HepG2 (cell line): ENCODE measurements around the gene ADAMTSL3. TPM values are rescaled to one million over a fixed set of nuclear protein-coding genes. Genes with fewer than 3 reads are reported as not detected.

Experiments used
- ELK4 ChIP-seq: sonication (generic); formaldehyde crosslinking; IDR thresholded peaks from 2 replicates; pipeline ENCODE4 v1.9.0; 2021; ENCODE audit warnings: missing genetic modification reagents, borderline replicate concordance
- HOXA7 ChIP-seq: sonication (generic); formaldehyde crosslinking; IDR thresholded peaks from 2 replicates; pipeline ENCODE4 v1.8.1; 2022; ENCODE audit warnings: mild to moderate bottlenecking, missing genetic modification reagents, moderate library complexity
- MTF1 ChIP-seq: sonication (generic); formaldehyde crosslinking; IDR thresholded peaks from 2 replicates; pipeline ENCODE4 v1.5.0; 2020; ENCODE audit warnings: missing genetic modification reagents
- PBX3 ChIP-seq: sonication (generic); formaldehyde crosslinking; IDR thresholded peaks from 2 replicates; pipeline ENCODE4 v1.8.1; 2023; ENCODE audit warnings: missing genetic modification reagents, inconsistent platforms, borderline replicate concordance
- RNF2 ChIP-seq: fragments of 450-650 bp; conservative IDR thresholded peaks from 2 replicates; pipeline ENCODE4 v1.6.1; 2016; ENCODE audit warnings: low read depth
- SAFB2 ChIP-seq: sonication (generic); formaldehyde crosslinking; IDR thresholded peaks from 2 replicates; pipeline ENCODE4 v1.5.1; 2020; ENCODE audit warnings: missing genetic modification reagents, low read depth, mild to moderate bottlenecking, borderline replicate concordance
- SNAPC4 ChIP-seq: sonication (generic); formaldehyde crosslinking; IDR thresholded peaks from 2 replicates; pipeline ENCODE4 v1.4.0; 2020; ENCODE audit warnings: mild to moderate bottlenecking, missing genetic modification reagents
- SRSF9 ChIP-seq: fragments of 200-400 bp; formaldehyde crosslinking; IDR thresholded peaks from 2 replicates; pipeline ENCODE4 v1.6.1; 2018; ENCODE audit warnings: borderline replicate concordance, mild to moderate bottlenecking, low read depth, low read length; ENCODE audit not compliant: insufficient read depth, poor library complexity, severe bottlenecking
- TBX3 ChIP-seq: fragments of 450-650 bp; IDR thresholded peaks from 2 replicates; pipeline ENCODE4 v1.6.1; 2017; ENCODE audit warnings: antibody characterized with exemption, mild to moderate bottlenecking, inconsistent platforms, borderline replicate concordance
- ZBTB20 ChIP-seq: sonication (generic); formaldehyde crosslinking; IDR thresholded peaks from 2 replicates; pipeline ENCODE4 v1.8.1; 2023; ENCODE audit warnings: missing genetic modification reagents, low read depth, mild to moderate bottlenecking, borderline replicate concordance
- ZNF790 ChIP-seq: sonication (generic); formaldehyde crosslinking; IDR thresholded peaks from 2 replicates; pipeline ENCODE4 v1.8.0; 2022; ENCODE audit warnings: missing genetic modification reagents, mild to moderate bottlenecking, borderline replicate concordance
- ZSCAN12 ChIP-seq: sonication (generic); formaldehyde crosslinking; IDR thresholded peaks from 2 replicates; pipeline ENCODE4 v1.9.0; 2021; ENCODE audit warnings: mild to moderate bottlenecking, missing genetic modification reagents
- ZSCAN30 ChIP-seq: sonication (generic); formaldehyde crosslinking; IDR thresholded peaks from 2 replicates; pipeline ENCODE4 v1.5.0; 2020; ENCODE audit warnings: mild to moderate bottlenecking, missing genetic modification reagents
- polyA plus RNA-seq, 8 experiments: library from polyadenylated mRNA; depleted of rRNA in 3 of 8; stranded (reverse) in 7 of 8; unstranded in 1 of 8; fragments of >200 nt; fragmentation: Illumina TruSeq in 4 of 8; extraction: Trizol in 4 of 8; gene quantifications; 2 replicates each; pipeline versions ENCODE4 v1.2.1 to v1.2.3, GENCODE V29; 2011 to 2016; ENCODE audit warnings: low read depth in 4 of 8, missing spikeins in 1 of 8, mixed read lengths in 1 of 8; ENCODE audit not compliant: insufficient read depth in 1 of 8
- total RNA-seq, 5 experiments: library from RNA; depleted of rRNA; stranded (reverse); fragments of >200 nt; fragmentation: Illumina TruSeq; extraction: Trizol; gene quantifications; 2 replicates each; pipeline ENCODE4 v1.2.3, GENCODE V29; 2016; ENCODE audit warnings: low read depth in 1 of 5

ADAMTSL3 gene
- total and polyA plus RNA-seq, 2 of the 13 experiments (the other 11 are each of a cell fraction or from before 2014, with no cell fraction given) = 0.04 to 0.09 TPM

- TF ChIP-seq SNAPC4 (CRISPR knock-in tag) (no peak), ZNF790 (no peak), ZSCAN12 (CRISPR knock-in tag) (no peak), SAFB2 (CRISPR knock-in tag) (no peak), PBX3 (CRISPR knock-in tag) (no peak), ZBTB20 (CRISPR knock-in tag) (no peak), MTF1 (CRISPR knock-in tag) (no peak), ELK4 (CRISPR knock-in tag) (no peak), SRSF9 (no peak), ZSCAN30 (CRISPR knock-in tag) (no peak), TBX3 (no peak), HOXA7 (no peak), RNF2 (no peak)
These were observed 305.6 kb downstream of the ADAMTSL3 start (continued) for GRCh38 chr15:83959477-83959876.
